Tibial artery (tissue), 4 donors: ENCODE data around the gene SUN2.

Experiments
- DNase-seq, 2 donors: peaks; one replicate each; pipeline ENCODE4 v3.0.0-alpha.2; 2019
- H3K27ac ChIP-seq, 2 donors: fragments of 200-600 bp; sonication (generic) in 1 of 2; 1 replicate in 1 of 2; 2 replicates in 1 of 2; pipeline ENCODE4 v1.5.1; 2018 to 2019; ENCODE audit warnings: mild to moderate bottlenecking in 1 of 2
- H3K27me3 ChIP-seq, 2 donors: fragments of 200-600 bp; sonication (generic) in 1 of 2; one replicate each; pipeline versions ENCODE4 v1.5.1 to v1.6.0; 2016 to 2019
- H3K36me3 ChIP-seq, 3 donors: fragments of 200-600 bp; sonication (generic) in 2 of 3; one replicate each; pipeline ENCODE4 v1.5.1; 2016 to 2019; ENCODE audit warnings: mild to moderate bottlenecking in 2 of 3
- H3K4me1 ChIP-seq, 4 donors: fragments of 200-600 bp; sonication (generic) in 2 of 4; 1 replicate in 3 of 4; 2 replicates in 1 of 4; pipeline ENCODE4 v1.5.1; 2016 to 2019
- H3K4me3 ChIP-seq, 2 donors: fragments of 200-600 bp; sonication (generic) in 1 of 2; 1 replicate in 1 of 2; 2 replicates in 1 of 2; pipeline ENCODE4 v1.5.1; 2018 to 2019; ENCODE audit warnings: mild to moderate bottlenecking in 2 of 2
- H3K9me3 ChIP-seq, 3 donors: fragments of 200-600 bp; sonication (generic) in 1 of 3; one replicate each; pipeline ENCODE4 v1.5.1; 2016 to 2019
- CTCF ChIP-seq, 2 experiments: fragments of 200-600 bp in 1 of 2; fragments of 450-650 bp in 1 of 2; IDR thresholded peaks; one replicate each; pipeline ENCODE4 v1.5.1; 2017 to 2019; ENCODE audit warnings: antibody characterized with exemption in 2 of 2, mild to moderate bottlenecking in 1 of 2, moderate library complexity in 1 of 2
- intact Hi-C: fragments of 100-400 bp; cut with DNase I; formaldehyde crosslinking; loops from one replicate; pipeline ENCODE4 v1.15.0; 2023; ENCODE audit warnings: low total_unique reads

SUN2 gene

GRCh38 chr22:38715176-38715764, 40.5 kb downstream of the SUN2 start:
- H3K4me1 ChIP-seq = peaks cover 0 to 36% (median 16%) of the 10 kb centered on the region in 4 donors
- H3K27me3 ChIP-seq = no peaks in the 10 kb centered on the region
- no peaks in the 10 kb centered on the region for H3K9me3 ChIP-seq
- no peak for DNase-seq
- intact Hi-C loops = no loop called here
- TF ChIP-seq CTCF (IDR thresholded peaks at IDR 0.05) = no peak
- no peak overlapping the region for H3K27ac ChIP-seq
- no peak overlapping the region for H3K4me3 ChIP-seq
- peaks cover 19 to 41% (median 30%) of the 10 kb centered on the region in 3 donors for H3K36me3 ChIP-seq

- intact Hi-C loops = no loop called here
- Histone ChIP-seq H3K4me1 (peaks cover 0 to 38% (median 12%) of the 10 kb centered on the region in 4 donors), H3K27ac (no peak overlapping the region), H3K9me3 (no peaks in the 10 kb centered on the region), H3K27me3 (no peaks in the 10 kb centered on the region), H3K36me3 (peaks cover 19 to 43% (median 31%) of the 10 kb centered on the region in 3 donors), H3K4me3 (no peak overlapping the region)
- no peak for TF ChIP-seq CTCF (IDR thresholded peaks at IDR 0.05)
- no peak for DNase-seq
Measured at GRCh38 chr22:38713921-38714320, 41.9 kb downstream of the SUN2 start.

GRCh38 chr22:38712486-38713207, 43.2 kb downstream of the SUN2 start:
- no peak for DNase-seq
- Histone ChIP-seq H3K27me3 (no peaks in the 10 kb centered on the region), H3K27ac (no peak overlapping the region), H3K36me3 (peaks cover 14 to 38% (median 31%) of the 10 kb centered on the region in 3 donors), H3K9me3 (no peaks in the 10 kb centered on the region), H3K4me1 (peaks cover 0 to 39% (median 11%) of the 10 kb centered on the region in 4 donors), H3K4me3 (no peak overlapping the region)
- no peak for TF ChIP-seq CTCF (IDR thresholded peaks at IDR 0.05)
- intact Hi-C loops = no loop called here

GRCh38 chr22:38710866-38711265, 44.9 kb downstream of the SUN2 start:
- DNase-seq = no peak
- H3K27ac ChIP-seq = no peak overlapping the region
- peaks cover 0 to 20% (median 14%) of the 10 kb centered on the region in 3 donors for H3K36me3 ChIP-seq
- intact Hi-C loops = no loop called here
- no peaks in the 10 kb centered on the region for H3K27me3 ChIP-seq
- no peak overlapping the region for H3K4me3 ChIP-seq
- no peak for TF ChIP-seq CTCF (IDR thresholded peaks at IDR 0.05)
- peaks cover 0 to 48% (median 18%) of the 10 kb centered on the region in 4 donors for H3K4me1 ChIP-seq
- no peaks in the 10 kb centered on the region for H3K9me3 ChIP-seq

- intact Hi-C loops = no loop called here
- Histone ChIP-seq H3K4me1 (peaks cover 0 to 48% (median 17%) of the 10 kb centered on the region in 4 donors), H3K9me3 (no peaks in the 10 kb centered on the region), H3K36me3 (peaks cover 0 to 15% (median 13%) of the 10 kb centered on the region in 3 donors), H3K27ac (no peak overlapping the region), H3K4me3 (no peak overlapping the region), H3K27me3 (no peaks in the 10 kb centered on the region)
- DNase-seq = no peak
- TF ChIP-seq CTCF (IDR thresholded peaks at IDR 0.05) = no peak
Measured at GRCh38 chr22:38710351-38710750, 45.4 kb downstream of the SUN2 start.
